HEK293 (cell line): Measurements from ENCODE around the gene HID1.
A peak's percentile ranks its signal among the peaks of the same experiment; 100 is the strongest.

Experiments
- CTCF ChIA-PET: fragments of 350-600 bp; formaldehyde crosslinking; extraction: SDS; loops from one replicate; lab custom pipeline; 2021; ENCODE audit warnings: antibody characterized with exemption; lab: Yijun Ruan, JAX
- POLR2A ChIA-PET: fragments of 300-600 bp; formaldehyde crosslinking; extraction: SDS; loops from one replicate; lab custom pipeline; 2020; ENCODE audit warnings: antibody characterized with exemption, inconsistent platforms; lab: Yijun Ruan, JAX
- H3K27ac ChIP-seq: fragments of 200-500 bp; sonication (Bioruptor generic); 2 replicates; pipeline ENCODE4 v1.5.1; 2014; ENCODE audit warnings: low read depth, low read length, control low read depth, inconsistent platforms; ENCODE audit errors: extremely low read depth
- H3K36me3 ChIP-seq, 2 experiments: fragments of 200-500 bp in 1 of 2; sonication (Bioruptor generic) in 1 of 2; 1 replicate in 1 of 2; 2 replicates in 1 of 2; pipeline ENCODE4 v1.5.1; 2014 to 2017; ENCODE audit warnings: inconsistent platforms in 2 of 2, low read length in 2 of 2; ENCODE audit not compliant: control insufficient read depth in 2 of 2, insufficient read depth in 1 of 2
- H3K4me1 ChIP-seq: fragments of 200-500 bp; sonication (Bioruptor generic); 2 replicates; pipeline ENCODE4 v1.5.1; 2014; ENCODE audit warnings: mild to moderate bottlenecking, low read length, inconsistent platforms; ENCODE audit not compliant: control insufficient read depth, insufficient read depth
- H3K4me3 ChIP-seq: 2 replicates; pipeline ENCODE4 v1.5.1; 2011; ENCODE audit warnings: low read depth, mild to moderate bottlenecking, control low read depth, low read length, moderate library complexity
- H3K9me3 ChIP-seq: fragments of 200-500 bp; sonication (Bioruptor generic); 2 replicates; pipeline ENCODE4 v1.5.1; 2014; ENCODE audit warnings: low read depth, low read length, inconsistent platforms; ENCODE audit not compliant: control insufficient read depth, insufficient read depth
- BCL11B ChIP-seq: fragments of 450-650 bp; formaldehyde crosslinking; IDR thresholded peaks from 2 replicates; pipeline ENCODE4 v1.5.1; 2016; ENCODE audit warnings: low read depth, missing biosample characterization, missing genetic modification characterization
- HIC1 ChIP-seq: fragments of 450-650 bp; formaldehyde crosslinking; IDR thresholded peaks from 2 replicates; pipeline ENCODE4 v1.5.1; 2016; ENCODE audit warnings: missing biosample characterization, missing genetic modification characterization
- HOXC10 ChIP-seq: sonication (generic); formaldehyde crosslinking; IDR thresholded peaks from 2 replicates; pipeline ENCODE4 v1.8.1; 2023; ENCODE audit warnings: mild to moderate bottlenecking, missing genetic modification reagents
- KLF17 ChIP-seq: fragments of 450-650 bp; formaldehyde crosslinking; IDR thresholded peaks from 2 replicates; pipeline ENCODE4 v1.5.1; 2016; ENCODE audit warnings: missing biosample characterization, missing genetic modification characterization
- ZNF146 ChIP-seq: fragments of 450-650 bp; formaldehyde crosslinking; IDR thresholded peaks from 2 replicates; pipeline ENCODE4 v1.5.1; 2016; ENCODE audit warnings: missing biosample characterization, missing genetic modification characterization
- ZNF223 ChIP-seq: fragments of 450-650 bp; formaldehyde crosslinking; IDR thresholded peaks from 2 replicates; pipeline ENCODE4 v1.5.1; 2016; ENCODE audit warnings: missing biosample characterization, missing genetic modification characterization
- ZNF266 ChIP-seq: fragments of 450-650 bp; formaldehyde crosslinking; IDR thresholded peaks from 2 replicates; pipeline ENCODE4 v1.5.1; 2016; ENCODE audit warnings: missing biosample characterization, missing genetic modification characterization, low read depth
- ZNF280C ChIP-seq: fragments of 450-650 bp; formaldehyde crosslinking; IDR thresholded peaks from 2 replicates; pipeline ENCODE4 v1.5.1; 2016; ENCODE audit warnings: missing biosample characterization, missing genetic modification characterization
- ZNF302 ChIP-seq: fragments of 450-650 bp; formaldehyde crosslinking; IDR thresholded peaks from 2 replicates; pipeline ENCODE4 v1.5.1; 2016; ENCODE audit warnings: missing biosample characterization, missing genetic modification characterization, low read depth
- ZNF366 ChIP-seq: fragments of 450-650 bp; formaldehyde crosslinking; conservative IDR thresholded peaks from 2 replicates; pipeline ENCODE4 v1.5.1; 2016; ENCODE audit warnings: missing biosample characterization, missing genetic modification characterization
- ZNF48 ChIP-seq: fragments of 450-650 bp; formaldehyde crosslinking; IDR thresholded peaks from 2 replicates; pipeline ENCODE4 v1.5.1; 2016; ENCODE audit warnings: missing biosample characterization, missing genetic modification characterization
- ZNF513 ChIP-seq: fragments of 450-650 bp; IDR thresholded peaks from 2 replicates; pipeline ENCODE4 v1.5.1; 2018; ENCODE audit warnings: missing biosample characterization, missing genetic modification characterization
- ZNF558 ChIP-seq: fragments of 450-650 bp; formaldehyde crosslinking; IDR thresholded peaks from 2 replicates; pipeline ENCODE4 v1.5.1; 2016; ENCODE audit warnings: missing biosample characterization, missing genetic modification characterization
- ZNF76 ChIP-seq: fragments of 450-650 bp; formaldehyde crosslinking; IDR thresholded peaks from 2 replicates; pipeline ENCODE4; 2016; ENCODE audit warnings: low read depth, missing biosample characterization, missing genetic modification characterization, borderline replicate concordance
- ZNF785 ChIP-seq: fragments of 450-650 bp; formaldehyde crosslinking; IDR thresholded peaks from 2 replicates; pipeline ENCODE4 v1.5.1; 2016; ENCODE audit warnings: missing biosample characterization, missing genetic modification characterization

HID1 gene

GRCh38 chr17:74964988-74965622 lies 7.5 kb downstream of the HID1 start:
- Histone ChIP-seq H3K27ac (no peak overlapping the region), H3K4me1 (no peaks in the 10 kb centered on the region), H3K36me3 (peaks cover 0 to 8% of the 10 kb centered on the region in 2 experiments; a peak in 2 of 3 replicates), H3K4me3 (no peak overlapping the region), H3K9me3 (no peaks in the 10 kb centered on the region)
- POLR2A ChIA-PET: no interaction called here
- CTCF ChIA-PET: no interaction called here
- TF ChIP-seq HIC1 (tag by site-specific recombination): 0 out of 2 replicates have a peak, but pooled peaks have one; percentile 28
- TF ChIP-seq BCL11B (tag by site-specific recombination): no peak
- TF ChIP-seq ZNF785 (tag by site-specific recombination): no peak
- TF ChIP-seq ZNF366: 0 out of 2 replicates have a peak, but pooled peaks have one; percentile 22

GRCh38 chr17:74964246-74964761 lies 8.3 kb downstream of the HID1 start:
- POLR2A ChIA-PET: interaction anchor here (1.4 kb wide), 1 partner anchor 48 kb away, joined by 5 read pairs; the partner anchor contains the start of gene MRPL58
- CTCF ChIA-PET: interaction anchor here (0.6 to 1.4 kb wide), 6 partner anchors 9 to 238 kb away, joined by 3 to 10 read pairs (median 4); partner anchors contain the start of gene HID1

More at GRCh38 chr17:74964246-74964761, 8.3 kb downstream of the HID1 start:
- TF ChIP-seq ZNF76 (tag by site-specific recombination) (no peak), ZNF266 (no peak), ZNF558 (tag by site-specific recombination) (no peak), ZNF302 (tag by site-specific recombination) (no peak), ZNF48 (tag by site-specific recombination) (no peak), ZNF513 (no peak), ZNF146 (tag by site-specific recombination) (no peak), HOXC10 (CRISPR knock-in tag) (no peak), ZNF280C (tag by site-specific recombination) (no peak), KLF17 (no peak), ZNF223 (tag by site-specific recombination) (no peak)
- Histone ChIP-seq H3K4me1 (no peaks in the 10 kb centered on the region), H3K4me3 (no peak overlapping the region), H3K27ac (no peak overlapping the region), H3K9me3 (no peaks in the 10 kb centered on the region), H3K36me3 (peaks cover 0 to 12% of the 10 kb centered on the region in 2 experiments; a peak in 2 of 3 replicates)
